GM23338 (cell line): Measurements from ENCODE around the gene EVC2. TPM values are rescaled to one million over a fixed set of nuclear protein-coding genes. Genes with fewer than 3 reads are reported as not detected.

Experiments
- ATAC-seq: fragments of 200-7000 bp; cut with Tn5 transposase; 3 replicates; pipeline ENCODE4 v1.9.1; 2020
- DNase-seq: peaks from one replicate; pipeline ENCODE4 v3.0.0-alpha.2; 2015; ENCODE audit warnings: low spot score
- H2AFZ ChIP-seq: fragments of 200-600 bp; sonication (generic); 2 replicates; pipeline ENCODE4 v1.8.0; 2016; ENCODE audit warnings: antibody characterized with exemption, mild to moderate bottlenecking, moderate library complexity
- H3F3A ChIP-seq: fragments of 200-600 bp; sonication (generic); replicated peaks from 2 replicates; pipeline ENCODE4 v1.8.0; 2017; ENCODE audit warnings: antibody characterized with exemption, mixed run types, low read depth
- H3K27ac ChIP-seq: fragments of 200-600 bp; sonication (generic); 2 replicates; pipeline ENCODE4 v1.6.1; 2016; ENCODE audit warnings: low read depth
- H3K27me3 ChIP-seq: fragments of 200-600 bp; sonication (generic); 2 replicates; pipeline ENCODE4 v1.8.0; 2016; ENCODE audit warnings: mild to moderate bottlenecking, mixed run types, moderate library complexity; ENCODE audit not compliant: insufficient read depth
- H3K36me3 ChIP-seq: fragments of 200-600 bp; sonication (generic); 2 replicates; pipeline ENCODE4 v1.8.0; 2016; ENCODE audit warnings: mild to moderate bottlenecking; ENCODE audit not compliant: insufficient read depth
- H3K4me1 ChIP-seq: fragments of 200-600 bp; sonication (generic); 2 replicates; pipeline ENCODE4 v1.8.0; 2016; ENCODE audit warnings: mild to moderate bottlenecking, moderate library complexity; ENCODE audit not compliant: insufficient read depth
- H3K4me2 ChIP-seq: fragments of 200-600 bp; sonication (generic); 2 replicates; pipeline ENCODE4 v1.7.1; 2017; ENCODE audit warnings: mixed run types
- H3K4me3 ChIP-seq: fragments of 200-600 bp; sonication (generic); 2 replicates; pipeline ENCODE4 v1.6.1; 2016; ENCODE audit warnings: mixed run types
- H3K79me2 ChIP-seq: fragments of 200-600 bp; sonication (generic); replicated peaks from 2 replicates; pipeline ENCODE4 v1.8.0; 2017; ENCODE audit warnings: mild to moderate bottlenecking; ENCODE audit not compliant: insufficient read depth
- H3K9me2 ChIP-seq: fragments of 200-600 bp; sonication (generic); 2 replicates; pipeline ENCODE4 v1.8.0; 2017; ENCODE audit not compliant: insufficient read depth
- H4K20me1 ChIP-seq: fragments of 200-600 bp; sonication (generic); replicated peaks from 2 replicates; pipeline ENCODE4 v1.8.0; 2017; ENCODE audit warnings: mild to moderate bottlenecking; ENCODE audit not compliant: insufficient read depth
- H3K27ac Mint-ChIP-seq: 2 replicates; pipeline ENCODE4 v1.8.0; 2020; ENCODE audit warnings: inconsistent platforms, mild to moderate bottlenecking, moderate library complexity, mixed read lengths
- H3K27me3 Mint-ChIP-seq: 3 replicates; pipeline ENCODE4 v1.8.0; 2022; ENCODE audit warnings: low read depth, mild to moderate bottlenecking, moderate library complexity, mixed read lengths, inconsistent platforms; ENCODE audit not compliant: insufficient read depth, poor library complexity
- H3K36me3 Mint-ChIP-seq: 3 replicates; pipeline ENCODE4 v1.8.0; 2021; ENCODE audit warnings: low read depth, mild to moderate bottlenecking, inconsistent platforms, moderate library complexity, mixed read lengths
- H3K4me1 Mint-ChIP-seq: 3 replicates; pipeline ENCODE4 v1.8.0; 2020; ENCODE audit warnings: mild to moderate bottlenecking, inconsistent platforms, mixed read lengths
- H3K4me3 Mint-ChIP-seq: 3 replicates; pipeline ENCODE4 v1.8.0; 2021; ENCODE audit warnings: moderate library complexity, mild to moderate bottlenecking, inconsistent platforms, mixed read lengths
- H3K9me3 Mint-ChIP-seq: 3 replicates; pipeline ENCODE4 v1.8.0; 2020; ENCODE audit warnings: moderate library complexity, mild to moderate bottlenecking, inconsistent platforms, mixed read lengths
- EZH2 ChIP-seq: fragments of 200-600 bp; sonication (generic); IDR thresholded peaks from one replicate; pipeline ENCODE4 v1.8.0; 2017; ENCODE audit warnings: antibody characterized with exemption, mild to moderate bottlenecking, low read depth; ENCODE audit not compliant: unreplicated experiment
- EZH2phosphoT487 ChIP-seq: fragments of 200-600 bp; sonication (generic); IDR thresholded peaks from one replicate; pipeline ENCODE4 v1.8.1; 2018; ENCODE audit warnings: antibody characterized with exemption; ENCODE audit not compliant: unreplicated experiment
- JUNB ChIP-seq: IDR thresholded peaks from one replicate; pipeline ENCODE4 v1.6.1; 2016; ENCODE audit warnings: antibody characterized with exemption; ENCODE audit not compliant: unreplicated experiment
- POLR2AphosphoS5 ChIP-seq: IDR thresholded peaks from 2 replicates; pipeline ENCODE4 v1.6.1; 2016; ENCODE audit warnings: antibody characterized with exemption, low read depth
- polyA plus RNA-seq: library from polyadenylated mRNA; unstranded; fragments of >200 nt; fragmentation: Nextera tagmentation; extraction: Ambion mirVana; gene quantifications from 2 replicates; pipeline ENCODE4 v1.2.1, GENCODE V29; 2016
- total RNA-seq: library from RNA; depleted of rRNA; stranded (reverse); fragments of >200 nt; shearing (Covaris generic); gene quantifications from 2 replicates; pipeline ENCODE4 v1.2.3, GENCODE V29; 2014
- TF ChIP-seq, protein P1 (sequence below): fragments of 250-450 bp; sonication (Bioruptor Pico); IDR thresholded peaks from 2 replicates; pipeline ENCODE4 v1.5.0; 2020; ENCODE audit warnings: mild to moderate bottlenecking, moderate library complexity
- TF ChIP-seq, protein P2 (sequence below): IDR thresholded peaks from 2 replicates; pipeline ENCODE4 v1.6.1; 2016; ENCODE audit warnings: antibody characterized with exemption

EVC2 gene
- total and polyA plus RNA-seq, 2 experiments from 2014 or later: 3.4 to 11.5 TPM

DNA sequence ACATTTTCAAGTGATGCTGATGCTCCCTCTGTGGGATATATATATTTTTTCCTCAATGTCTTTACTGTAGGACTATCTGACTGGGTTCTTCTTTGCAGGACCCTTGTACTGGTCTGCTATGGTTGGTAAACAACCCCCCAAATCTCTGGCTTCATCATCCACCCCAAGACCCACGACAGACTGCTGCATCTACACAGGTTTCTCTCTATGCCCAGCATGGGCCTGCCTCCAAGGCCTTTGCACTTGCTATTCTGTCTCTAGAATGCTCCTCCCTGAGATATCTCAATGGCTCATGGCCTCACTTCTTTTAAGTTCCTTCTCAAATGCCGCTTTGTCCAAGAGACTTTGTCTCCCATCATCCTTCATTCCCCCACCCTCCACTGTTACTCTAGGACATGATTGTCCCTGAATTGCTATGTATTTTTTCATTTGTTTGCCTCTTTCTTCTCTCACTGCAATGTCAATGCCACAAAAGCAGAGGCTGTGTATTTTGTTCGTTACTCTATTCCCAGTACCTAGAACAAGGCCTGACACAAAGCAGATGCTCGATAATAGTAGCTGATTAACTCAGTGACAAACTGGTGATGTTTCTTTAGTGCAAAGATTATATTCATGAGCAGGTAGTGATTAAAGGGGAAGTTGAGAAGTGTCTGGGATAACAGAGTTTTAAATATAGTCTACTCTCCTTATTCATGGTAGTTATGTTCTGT is 9.2 kb upstream of the EVC2 start (continued):
- TF ChIP-seq, protein P1, sequence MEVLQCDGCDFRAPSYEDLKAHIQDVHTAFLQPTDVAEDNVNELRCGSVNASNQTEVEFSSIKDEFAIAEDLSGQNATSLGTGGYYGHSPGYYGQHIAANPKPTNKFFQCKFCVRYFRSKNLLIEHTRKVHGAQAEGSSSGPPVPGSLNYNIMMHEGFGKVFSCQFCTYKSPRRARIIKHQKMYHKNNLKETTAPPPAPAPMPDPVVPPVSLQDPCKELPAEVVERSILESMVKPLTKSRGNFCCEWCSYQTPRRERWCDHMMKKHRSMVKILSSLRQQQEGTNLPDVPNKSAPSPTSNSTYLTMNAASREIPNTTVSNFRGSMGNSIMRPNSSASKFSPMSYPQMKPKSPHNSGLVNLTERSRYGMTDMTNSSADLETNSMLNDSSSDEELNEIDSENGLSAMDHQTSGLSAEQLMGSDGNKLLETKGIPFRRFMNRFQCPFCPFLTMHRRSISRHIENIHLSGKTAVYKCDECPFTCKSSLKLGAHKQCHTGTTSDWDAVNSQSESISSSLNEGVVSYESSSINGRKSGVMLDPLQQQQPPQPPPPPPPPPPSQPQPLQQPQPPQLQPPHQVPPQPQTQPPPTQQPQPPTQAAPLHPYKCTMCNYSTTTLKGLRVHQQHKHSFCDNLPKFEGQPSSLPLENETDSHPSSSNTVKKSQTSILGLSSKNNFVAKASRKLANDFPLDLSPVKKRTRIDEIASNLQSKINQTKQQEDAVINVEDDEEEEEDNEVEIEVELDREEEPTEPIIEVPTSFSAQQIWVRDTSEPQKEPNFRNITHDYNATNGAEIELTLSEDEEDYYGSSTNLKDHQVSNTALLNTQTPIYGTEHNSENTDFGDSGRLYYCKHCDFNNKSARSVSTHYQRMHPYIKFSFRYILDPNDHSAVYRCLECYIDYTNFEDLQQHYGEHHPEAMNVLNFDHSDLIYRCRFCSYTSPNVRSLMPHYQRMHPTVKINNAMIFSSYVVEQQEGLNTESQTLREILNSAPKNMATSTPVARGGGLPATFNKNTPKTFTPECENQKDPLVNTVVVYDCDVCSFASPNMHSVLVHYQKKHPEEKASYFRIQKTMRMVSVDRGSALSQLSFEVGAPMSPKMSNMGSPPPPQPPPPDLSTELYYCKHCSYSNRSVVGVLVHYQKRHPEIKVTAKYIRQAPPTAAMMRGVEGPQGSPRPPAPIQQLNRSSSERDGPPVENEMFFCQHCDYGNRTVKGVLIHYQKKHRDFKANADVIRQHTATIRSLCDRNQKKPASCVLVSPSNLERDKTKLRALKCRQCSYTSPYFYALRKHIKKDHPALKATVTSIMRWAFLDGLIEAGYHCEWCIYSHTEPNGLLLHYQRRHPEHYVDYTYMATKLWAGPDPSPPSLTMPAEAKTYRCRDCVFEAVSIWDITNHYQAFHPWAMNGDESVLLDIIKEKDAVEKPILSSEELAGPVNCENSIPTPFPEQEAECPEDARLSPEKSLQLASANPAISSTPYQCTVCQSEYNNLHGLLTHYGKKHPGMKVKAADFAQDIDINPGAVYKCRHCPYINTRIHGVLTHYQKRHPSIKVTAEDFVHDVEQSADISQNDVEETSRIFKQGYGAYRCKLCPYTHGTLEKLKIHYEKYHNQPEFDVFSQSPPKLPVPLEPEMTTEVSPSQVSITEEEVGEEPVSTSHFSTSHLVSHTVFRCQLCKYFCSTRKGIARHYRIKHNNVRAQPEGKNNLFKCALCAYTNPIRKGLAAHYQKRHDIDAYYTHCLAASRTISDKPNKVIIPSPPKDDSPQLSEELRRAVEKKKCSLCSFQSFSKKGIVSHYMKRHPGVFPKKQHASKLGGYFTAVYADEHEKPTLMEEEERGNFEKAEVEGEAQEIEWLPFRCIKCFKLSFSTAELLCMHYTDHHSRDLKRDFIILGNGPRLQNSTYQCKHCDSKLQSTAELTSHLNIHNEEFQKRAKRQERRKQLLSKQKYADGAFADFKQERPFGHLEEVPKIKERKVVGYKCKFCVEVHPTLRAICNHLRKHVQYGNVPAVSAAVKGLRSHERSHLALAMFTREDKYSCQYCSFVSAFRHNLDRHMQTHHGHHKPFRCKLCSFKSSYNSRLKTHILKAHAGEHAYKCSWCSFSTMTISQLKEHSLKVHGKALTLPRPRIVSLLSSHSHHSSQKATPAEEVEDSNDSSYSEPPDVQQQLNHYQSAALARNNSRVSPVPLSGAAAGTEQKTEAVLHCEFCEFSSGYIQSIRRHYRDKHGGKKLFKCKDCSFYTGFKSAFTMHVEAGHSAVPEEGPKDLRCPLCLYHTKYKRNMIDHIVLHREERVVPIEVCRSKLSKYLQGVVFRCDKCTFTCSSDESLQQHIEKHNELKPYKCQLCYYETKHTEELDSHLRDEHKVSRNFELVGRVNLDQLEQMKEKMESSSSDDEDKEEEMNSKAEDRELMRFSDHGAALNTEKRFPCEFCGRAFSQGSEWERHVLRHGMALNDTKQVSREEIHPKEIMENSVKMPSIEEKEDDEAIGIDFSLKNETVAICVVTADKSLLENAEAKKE (CRISPR knock-in tag): no peak
- TF ChIP-seq, protein P2, sequence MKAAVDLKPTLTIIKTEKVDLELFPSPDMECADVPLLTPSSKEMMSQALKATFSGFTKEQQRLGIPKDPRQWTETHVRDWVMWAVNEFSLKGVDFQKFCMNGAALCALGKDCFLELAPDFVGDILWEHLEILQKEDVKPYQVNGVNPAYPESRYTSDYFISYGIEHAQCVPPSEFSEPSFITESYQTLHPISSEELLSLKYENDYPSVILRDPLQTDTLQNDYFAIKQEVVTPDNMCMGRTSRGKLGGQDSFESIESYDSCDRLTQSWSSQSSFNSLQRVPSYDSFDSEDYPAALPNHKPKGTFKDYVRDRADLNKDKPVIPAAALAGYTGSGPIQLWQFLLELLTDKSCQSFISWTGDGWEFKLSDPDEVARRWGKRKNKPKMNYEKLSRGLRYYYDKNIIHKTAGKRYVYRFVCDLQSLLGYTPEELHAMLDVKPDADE: no peak
- TF ChIP-seq JUNB (no peak), EZH2 (no peak)

DNA sequence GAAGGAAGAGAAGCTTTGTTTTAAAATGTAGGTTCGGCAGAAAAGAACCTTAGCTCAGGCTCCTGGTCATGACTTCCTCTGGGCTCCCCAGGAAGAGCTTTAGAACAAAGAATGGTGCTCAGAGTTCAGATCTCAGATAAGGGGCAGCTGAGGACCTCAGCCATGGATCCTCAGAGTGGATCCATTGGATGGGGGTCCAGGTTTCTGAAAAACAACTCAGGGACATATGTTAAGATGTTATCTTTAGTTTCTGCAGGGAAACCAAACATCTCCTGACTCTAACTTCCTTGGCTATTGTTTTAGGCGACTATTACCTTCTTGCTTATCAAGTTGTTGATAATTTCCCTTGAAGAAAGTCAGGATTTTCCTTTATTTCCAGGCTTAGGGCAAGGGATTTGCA is 8.0 kb upstream of the EVC2 start:
- no peak overlapping the region for H2AFZ ChIP-seq
- no peak overlapping the region for H3K27ac ChIP-seq
- H3K4me1 ChIP-seq: no peaks in the 10 kb centered on the region; the same call in 1 of the 2 replicates
- peaks cover 22% of the 10 kb centered on the region for H3K4me1 Mint-ChIP-seq
- no peak overlapping the region for H3K27ac Mint-ChIP-seq
- no peak overlapping the region for H3K4me3 ChIP-seq
- peaks cover 21% of the 10 kb centered on the region for H3K36me3 Mint-ChIP-seq
- ATAC-seq (no peak), DNase-seq (no peak)
- peaks cover 18% of the 10 kb centered on the region for H3K27me3 ChIP-seq
- peaks cover 14% of the 10 kb centered on the region for H3K27me3 Mint-ChIP-seq
- no peaks in the 10 kb centered on the region for H3K9me2 ChIP-seq
- no peaks in the 10 kb centered on the region for H3F3A ChIP-seq
- H3K4me3 Mint-ChIP-seq: no peak overlapping the region
- H3K9me3 Mint-ChIP-seq: peaks cover 8% of the 10 kb centered on the region
- H4K20me1 ChIP-seq: no peaks in the 10 kb centered on the region; the same call in none of the 2 replicates
- no peak overlapping the region for H3K4me2 ChIP-seq
- H3K79me2 ChIP-seq: peaks cover 5% of the 10 kb centered on the region; the same call in 1 of the 2 replicates
- H3K36me3 ChIP-seq: no peaks in the 10 kb centered on the region
- TF ChIP-seq POLR2AphosphoS5 (no peak), EZH2phosphoT487 (no peak)
- TF ChIP-seq, protein P1 (CRISPR knock-in tag): no peak
- TF ChIP-seq, protein P2: no peak
